Astrocyte (in vitro differentiated cells and primary cell): ENCODE results near the gene GPATCH3.

Source experiments
- CTCF ChIP-seq: IDR thresholded peaks from 2 replicates; pipeline ENCODE4 v1.5.1; 2011; ENCODE audit warnings: low read depth, mild to moderate bottlenecking, inconsistent platforms, low read length, moderate library complexity; ENCODE audit not compliant: insufficient read depth
- EZH2 ChIP-seq: IDR thresholded peaks from 2 replicates; pipeline ENCODE4 v1.6.1; 2012; ENCODE audit warnings: mild to moderate bottlenecking, low read length, inconsistent platforms; ENCODE audit not compliant: insufficient read depth

- TF ChIP-seq CTCF = no peak
- no peak for TF ChIP-seq EZH2
Observed at GRCh38 chr1:26915204-26915842, 15.1 kb upstream of the GPATCH3 start.
